Esophagus squamous epithelium (tissue), 4 donors: ENCODE data around the gene NRXN2.

ENCODE experiments used
- CTCF ChIP-seq, 6 experiments: fragments of 450-650 bp in 4 of 6; fragments of 200-600 bp in 2 of 6; sonication (generic) in 2 of 6; IDR thresholded peaks; one replicate each; pipeline ENCODE4 v1.5.1; 2016 to 2019; ENCODE audit warnings: antibody characterized with exemption in 6 of 6, mild to moderate bottlenecking in 4 of 6, moderate library complexity in 4 of 6
- POLR2A ChIP-seq, 4 donors: fragments of 450-650 bp; IDR thresholded peaks; one replicate each; pipeline ENCODE4 v1.6.1; 2017; ENCODE audit warnings: antibody characterized with exemption in 4 of 4, mild to moderate bottlenecking in 4 of 4, moderate library complexity in 3 of 4

GRCh38 chr11:64616817-64617216 is 106.2 kb downstream of the NRXN2 start:
- TF ChIP-seq POLR2A (IDR thresholded peaks at IDR 0.05) (no peak), CTCF (IDR thresholded peaks at IDR 0.05) (no peak)
